Measurements from ENCODE around the gene IQCN. TPM values are rescaled to one million over a fixed set of nuclear protein-coding genes. Genes with fewer than 3 reads are reported as not detected.
A peak's percentile ranks its signal among the peaks of the same experiment; 100 is the strongest.

The IQCN gene
- total RNA-seq, 4 donors from 2014 or later: 0.20 to 0.61 (median 0.39) TPM

DNA sequence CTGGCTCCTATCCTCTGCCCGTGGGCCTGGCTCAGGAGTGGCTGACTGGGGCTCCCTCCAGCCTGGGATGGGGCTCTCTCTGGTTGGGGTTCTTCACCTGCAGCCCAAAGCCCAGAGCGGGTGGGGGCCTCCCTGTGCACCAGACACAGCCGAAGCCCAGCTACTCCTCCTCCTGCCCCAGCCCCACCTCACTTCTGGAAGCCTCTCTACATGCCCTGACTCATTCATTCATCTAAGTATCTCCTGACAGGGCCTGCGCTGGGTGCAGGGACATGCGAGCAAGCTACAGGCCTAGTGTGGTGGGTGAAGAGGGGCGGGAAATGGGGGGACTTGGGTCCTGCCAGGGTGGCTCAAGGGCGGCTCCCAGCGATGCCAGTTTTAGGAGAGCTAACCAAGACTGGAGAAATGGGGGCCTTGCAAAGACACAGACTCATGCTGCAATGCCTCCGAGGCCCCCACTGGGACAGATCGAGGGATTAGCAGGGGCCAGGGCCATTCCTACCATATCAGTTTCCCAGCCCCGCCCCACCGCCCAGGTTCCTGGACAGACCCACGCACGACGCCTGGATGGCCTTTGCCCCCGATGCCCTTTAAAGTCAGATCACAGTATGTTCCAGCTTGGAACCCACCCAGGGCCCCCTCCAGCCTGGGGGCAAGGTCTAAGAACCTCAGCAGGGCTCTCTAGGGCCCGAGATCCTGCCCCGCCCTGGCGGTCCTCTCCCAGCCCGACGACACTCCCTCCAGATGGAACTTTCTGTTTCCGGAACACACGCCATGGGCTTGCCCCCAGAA is 36.1 kb upstream of the IQCN start:
- H3K4me1 ChIP-seq: peaks cover 18 to 19% of the 10 kb centered on the region in 2 donors
- in situ Hi-C loops (cut with MboI; ENCODE audit: low sequenced_read_pairs in 4 of 4): no loop called here
- H3K27me3 ChIP-seq: no peaks in the 10 kb centered on the region
- peaks cover 0 to 37% of the 10 kb centered on the region in 2 donors for H3K36me3 ChIP-seq
- DNase-seq: no peak
- no peak overlapping the region for H3K27ac ChIP-seq
- H3K9me3 ChIP-seq: no peaks in the 10 kb centered on the region
- no peak overlapping the region for H3K4me3 ChIP-seq
- no peak for TF ChIP-seq POLR2A (IDR thresholded peaks at IDR 0.05)
- TF ChIP-seq, protein P1, sequence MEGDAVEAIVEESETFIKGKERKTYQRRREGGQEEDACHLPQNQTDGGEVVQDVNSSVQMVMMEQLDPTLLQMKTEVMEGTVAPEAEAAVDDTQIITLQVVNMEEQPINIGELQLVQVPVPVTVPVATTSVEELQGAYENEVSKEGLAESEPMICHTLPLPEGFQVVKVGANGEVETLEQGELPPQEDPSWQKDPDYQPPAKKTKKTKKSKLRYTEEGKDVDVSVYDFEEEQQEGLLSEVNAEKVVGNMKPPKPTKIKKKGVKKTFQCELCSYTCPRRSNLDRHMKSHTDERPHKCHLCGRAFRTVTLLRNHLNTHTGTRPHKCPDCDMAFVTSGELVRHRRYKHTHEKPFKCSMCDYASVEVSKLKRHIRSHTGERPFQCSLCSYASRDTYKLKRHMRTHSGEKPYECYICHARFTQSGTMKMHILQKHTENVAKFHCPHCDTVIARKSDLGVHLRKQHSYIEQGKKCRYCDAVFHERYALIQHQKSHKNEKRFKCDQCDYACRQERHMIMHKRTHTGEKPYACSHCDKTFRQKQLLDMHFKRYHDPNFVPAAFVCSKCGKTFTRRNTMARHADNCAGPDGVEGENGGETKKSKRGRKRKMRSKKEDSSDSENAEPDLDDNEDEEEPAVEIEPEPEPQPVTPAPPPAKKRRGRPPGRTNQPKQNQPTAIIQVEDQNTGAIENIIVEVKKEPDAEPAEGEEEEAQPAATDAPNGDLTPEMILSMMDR (IDR thresholded peaks at IDR 0.05 in 4 of 5, conservative IDR thresholded peaks at IDR 0.05 in 1 of 5): no peak
- no peak for ATAC-seq
- intact Hi-C loops (cut with DNase I; ENCODE audit: low total_unique reads): no loop called here

DNA sequence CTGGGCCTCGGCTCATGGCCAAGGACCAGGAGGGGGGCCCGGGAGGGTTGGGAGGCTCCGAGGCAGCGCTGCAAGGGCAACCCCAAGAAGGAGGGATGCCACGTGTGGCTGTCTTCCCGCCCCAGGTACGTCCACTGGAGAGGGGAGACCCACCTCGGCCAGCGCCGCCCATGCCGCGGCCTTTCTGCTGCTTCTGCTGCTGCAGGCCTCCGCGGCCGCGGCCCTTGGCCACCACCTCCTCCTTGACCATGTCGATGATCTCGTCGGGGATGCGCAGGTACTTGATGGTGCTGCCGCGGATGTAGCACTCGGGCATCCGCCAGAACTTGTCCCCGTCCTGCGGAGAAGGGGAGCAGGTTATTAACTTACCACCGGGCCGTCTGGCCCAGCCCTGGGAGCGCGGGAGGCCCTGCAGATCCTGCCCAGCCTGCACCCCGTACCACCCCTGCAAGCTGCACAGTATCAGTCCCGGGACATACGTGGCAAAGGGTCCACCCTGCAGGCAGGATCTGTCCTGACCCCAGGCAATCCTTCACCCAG is 35.3 kb upstream of the IQCN start:
- peaks cover 24 to 27% of the 10 kb centered on the region in 2 donors for H3K4me1 ChIP-seq
- H3K9me3 ChIP-seq: no peaks in the 10 kb centered on the region
- ATAC-seq: no peak
- no peak for DNase-seq
- peaks cover 0 to 36% of the 10 kb centered on the region in 2 donors for H3K36me3 ChIP-seq
- no peaks in the 10 kb centered on the region for H3K27me3 ChIP-seq
- in situ Hi-C loops (cut with MboI; ENCODE audit: low sequenced_read_pairs in 4 of 4): no loop called here
- intact Hi-C loops (cut with DNase I; ENCODE audit: low total_unique reads): no loop called here
- no peak overlapping the region for H3K4me3 ChIP-seq
- no peak overlapping the region for H3K27ac ChIP-seq
- TF ChIP-seq, protein P1 (IDR thresholded peaks at IDR 0.05 in 4 of 5, conservative IDR thresholded peaks at IDR 0.05 in 1 of 5): no peak
- TF ChIP-seq POLR2A (IDR thresholded peaks at IDR 0.05): no peak

DNA sequence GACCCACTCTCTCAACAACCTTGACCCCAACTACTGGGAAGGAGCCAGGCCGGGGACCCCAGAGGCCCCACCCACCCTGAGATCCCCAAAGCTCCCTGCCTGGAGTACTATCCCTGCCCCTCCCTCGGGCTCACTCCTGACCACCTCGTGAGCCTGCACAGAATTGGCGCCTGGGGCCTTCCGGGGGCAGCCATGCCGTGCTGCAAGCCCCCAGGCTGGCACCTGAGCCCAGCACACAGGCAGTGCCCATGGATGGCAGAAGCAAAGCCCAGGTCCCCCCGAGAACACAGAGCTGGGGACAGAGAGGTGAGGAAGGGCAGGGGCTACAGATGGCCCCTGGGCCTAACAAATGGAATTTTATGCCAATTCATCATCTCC is 34.7 kb upstream of the IQCN start:
- Histone ChIP-seq H3K4me1 (peaks cover 30 to 33% of the 10 kb centered on the region in 2 donors), H3K36me3 (peaks cover 0 to 29% of the 10 kb centered on the region in 2 donors)
- no peak for TF ChIP-seq POLR2A (IDR thresholded peaks at IDR 0.05)
- TF ChIP-seq, protein P1 (IDR thresholded peaks at IDR 0.05 in 4 of 5, conservative IDR thresholded peaks at IDR 0.05 in 1 of 5): no peak

DNA sequence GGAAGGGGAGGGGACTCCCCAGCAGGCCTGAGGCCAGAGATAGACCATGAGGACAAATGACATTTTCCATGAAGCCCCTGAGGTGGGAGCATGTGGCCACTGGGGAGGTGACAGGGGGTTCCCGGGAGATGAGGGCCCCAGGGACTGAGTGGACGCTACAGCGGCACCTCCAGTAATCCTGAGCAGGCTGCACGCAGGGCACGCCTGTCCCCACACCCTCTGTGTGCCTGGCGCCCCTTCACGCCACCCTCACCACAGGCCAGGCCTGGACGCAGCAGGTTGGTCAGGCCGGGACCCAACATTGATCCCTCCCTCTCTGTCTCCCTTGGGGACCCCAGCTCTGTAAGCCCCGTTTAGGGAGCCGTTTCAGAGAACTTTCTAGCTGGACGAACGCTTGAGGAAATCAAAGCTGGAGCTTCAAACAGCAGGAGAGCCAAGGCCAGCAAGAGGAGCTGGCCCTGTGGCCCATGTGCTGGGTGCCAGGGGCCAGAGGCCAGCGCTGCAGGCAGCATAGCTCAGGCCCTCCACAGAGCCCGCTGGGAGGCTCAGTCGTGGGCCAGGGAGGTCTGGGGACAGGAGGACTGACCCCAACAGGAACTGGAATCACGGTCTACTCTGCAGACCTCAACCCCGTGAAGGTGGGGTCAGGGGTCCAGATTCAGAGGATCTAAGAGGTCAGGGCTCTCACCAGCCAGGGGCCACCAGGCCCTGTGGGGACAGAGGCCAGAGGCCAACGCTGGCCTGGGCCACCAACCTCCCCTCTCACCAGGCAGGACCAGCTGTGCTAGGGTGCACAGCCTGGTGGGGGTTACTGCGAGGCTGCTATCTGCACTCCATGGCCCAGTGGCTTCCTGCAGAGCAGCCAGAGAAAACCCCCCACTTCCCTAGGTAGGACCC is 34.0 kb upstream of the IQCN start:
- Histone ChIP-seq H3K27me3 (no peaks in the 10 kb centered on the region), H3K4me3 (no peak overlapping the region), H3K4me1 (peaks cover 37 to 39% of the 10 kb centered on the region in 2 donors), H3K9me3 (no peaks in the 10 kb centered on the region), H3K27ac (peak overlapping the region; percentile 88 to 99 (median 94)), H3K36me3 (peaks cover 0 to 24% of the 10 kb centered on the region in 2 donors)
- in situ Hi-C loops (cut with MboI; ENCODE audit: low sequenced_read_pairs in 4 of 4) (no loop called here), intact Hi-C loops (cut with DNase I; ENCODE audit: low total_unique reads) (no loop called here)
- DNase-seq (no peak), ATAC-seq (no peak)
- TF ChIP-seq, protein P1 (IDR thresholded peaks at IDR 0.05 in 4 of 5, conservative IDR thresholded peaks at IDR 0.05 in 1 of 5): no peak
- TF ChIP-seq POLR2A (IDR thresholded peaks at IDR 0.05): no peak

More for the DNA sequence above, 34.7 kb upstream of the IQCN start:
- intact Hi-C loops (cut with DNase I; ENCODE audit: low total_unique reads): no loop called here
- H3K27ac ChIP-seq: peak overlapping the region in 3 of 4 donors; percentile 88 to 99 (median 91)
- ATAC-seq (no peak), DNase-seq (no peak)
- H3K9me3 ChIP-seq: no peaks in the 10 kb centered on the region
- in situ Hi-C loops (cut with MboI; ENCODE audit: low sequenced_read_pairs in 4 of 4): no loop called here
- no peak overlapping the region for H3K4me3 ChIP-seq
- H3K27me3 ChIP-seq: no peaks in the 10 kb centered on the region

Measured in gastrocnemius medialis (tissue), 4 donors.